BJ (cell line): ENCODE results near the gene SCT. TPM values are rescaled to one million over a fixed set of nuclear protein-coding genes. Genes with fewer than 3 reads are reported as not detected.

ENCODE experiments used
- CTCF ChIA-PET: fragments of 350-600 bp; formaldehyde crosslinking; extraction: SDS; loops from one replicate; lab custom pipeline; 2021; ENCODE audit warnings: antibody characterized with exemption, inconsistent platforms; lab: Yijun Ruan, JAX
- POLR2A ChIA-PET: fragments of 300-600 bp; sonication (Branson Sonifier 250); formaldehyde crosslinking; extraction: SDS; loops from one replicate; lab custom pipeline; 2021; ENCODE audit warnings: antibody characterized with exemption; lab: Charles Lee
- DNase-seq: peaks from one replicate; pipeline ENCODE4 v3.0.0-alpha.2; 2011; ENCODE audit warnings: low read depth
- H3K27me3 ChIP-seq: 2 replicates; pipeline ENCODE4 v1.6.0; 2011; ENCODE audit warnings: low read length; ENCODE audit not compliant: control insufficient read depth, insufficient read depth
- H3K36me3 ChIP-seq: 2 replicates; pipeline ENCODE4 v1.5.1; 2011; ENCODE audit warnings: low read length; ENCODE audit not compliant: control insufficient read depth, insufficient read depth
- H3K4me3 ChIP-seq: 2 replicates; pipeline ENCODE4 v1.5.1; 2011; ENCODE audit warnings: low read depth, mild to moderate bottlenecking, control low read depth, low read length
- CTCF ChIP-seq: IDR thresholded peaks from 2 replicates; pipeline ENCODE4 v1.5.1; 2011; ENCODE audit warnings: low read depth, mild to moderate bottlenecking, control low read depth, inconsistent platforms, low read length, moderate library complexity; ENCODE audit not compliant: insufficient read depth
- polyA plus RNA-seq: library from polyadenylated mRNA; depleted of rRNA; stranded (reverse); fragments of >200 nt; gene quantifications from 2 replicates; pipeline ENCODE4 v1.2.3, GENCODE V29; 2011

SCT gene
- polyA plus RNA-seq, 1 experiment = not detected

DNA sequence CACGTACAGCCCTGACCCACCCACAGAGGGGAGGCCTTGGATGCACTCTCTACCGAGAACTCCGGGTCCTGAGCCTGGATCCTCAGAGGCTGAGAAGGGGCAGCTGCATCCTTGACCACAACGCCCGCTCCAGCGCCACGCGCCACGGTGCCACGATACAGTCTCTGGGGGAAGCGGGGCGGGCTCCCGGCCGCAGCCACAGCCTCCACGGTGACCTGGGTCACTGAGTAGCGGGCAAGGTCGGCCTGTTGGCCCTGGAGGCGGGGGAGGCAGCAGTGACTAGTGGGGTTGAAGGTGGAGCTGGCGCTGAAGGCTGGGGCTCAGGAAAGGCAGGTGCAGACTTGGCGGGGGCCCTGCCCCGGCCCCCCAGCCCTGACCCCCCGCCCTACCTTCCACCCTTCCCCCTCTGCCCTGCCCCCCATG, 7.3 kb downstream of the SCT start:
- Histone ChIP-seq H3K4me3 (no peak overlapping the region), H3K27me3 (no peaks in the 10 kb centered on the region), H3K36me3 (peaks cover 6% of the 10 kb centered on the region)
- CTCF ChIA-PET = no interaction called here
- no peak for DNase-seq
- no peak for TF ChIP-seq CTCF
- POLR2A ChIA-PET = no interaction called here

- no peak for DNase-seq
- TF ChIP-seq CTCF = no peak
- CTCF ChIA-PET = no interaction called here
- no peaks in the 10 kb centered on the region for H3K27me3 ChIP-seq
- POLR2A ChIA-PET = no interaction called here
- peaks cover 7% of the 10 kb centered on the region for H3K36me3 ChIP-seq
- no peak overlapping the region for H3K4me3 ChIP-seq
Observed at GRCh38 chr11:618856-619627, 7.9 kb downstream of the SCT start.

- TF ChIP-seq CTCF = no peak
- CTCF ChIA-PET = no interaction called here
- Histone ChIP-seq H3K36me3 (peaks cover 12% of the 10 kb centered on the region), H3K4me3 (no peak overlapping the region), H3K27me3 (no peaks in the 10 kb centered on the region)
- no peak for DNase-seq
- POLR2A ChIA-PET = interaction anchor here (0.6 kb wide), 1 partner anchor 89 kb away, joined by 10 read pairs; no protein-coding TSS in a partner anchor
Observed at GRCh38 chr11:617912-618682, 8.9 kb downstream of the SCT start.

GRCh38 chr11:617199-617911, 9.6 kb downstream of the SCT start:
- Histone ChIP-seq H3K4me3 (no peak overlapping the region), H3K27me3 (no peaks in the 10 kb centered on the region), H3K36me3 (peaks cover 20% of the 10 kb centered on the region)
- DNase-seq = no peak
- CTCF ChIA-PET = no interaction called here
- POLR2A ChIA-PET = interaction anchor here (0.6 kb wide), 1 partner anchor 89 kb away, joined by 10 read pairs; no protein-coding TSS in a partner anchor
- TF ChIP-seq CTCF = no peak
